HG03175 (cell line): ENCODE measurements around the gene TTC19.
"Not testable (repeated sequence)": the region's sequence is repeated elsewhere in the genome, so short reads cannot be mapped to it uniquely, and the experiment has no call there.

Experiments used
- ATAC-seq: cut with Tn5 transposase; IDR thresholded peaks from one replicate; pipeline ENCODE4 v1.9.1; 2021; ENCODE audit warnings: mild to moderate bottlenecking, moderate library complexity; ENCODE audit not compliant: unreplicated experiment

TTC19 gene

DNA sequence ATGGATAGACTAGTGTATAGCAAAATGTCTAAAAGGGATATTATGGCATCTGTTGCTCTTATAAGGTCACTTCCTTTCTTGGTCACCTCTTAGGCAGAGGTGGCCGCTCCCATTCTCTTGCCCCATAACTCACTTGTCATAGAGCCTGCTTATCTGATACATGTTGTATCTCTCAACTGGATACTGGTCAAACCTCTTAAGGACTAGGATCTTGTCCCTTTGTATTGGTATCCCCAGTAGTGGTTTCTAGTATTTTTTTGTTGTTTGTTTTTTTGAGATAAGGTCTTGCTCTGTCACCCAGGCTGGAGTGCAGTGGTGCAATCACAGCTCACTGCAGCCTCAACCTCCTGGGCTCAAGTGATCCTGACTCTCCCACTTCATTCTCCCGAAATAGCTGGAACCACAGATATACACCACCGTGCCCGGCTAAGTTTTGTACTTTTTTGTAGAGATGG lies 27.1 kb upstream of the TTC19 start:
- no peak for ATAC-seq

DNA sequence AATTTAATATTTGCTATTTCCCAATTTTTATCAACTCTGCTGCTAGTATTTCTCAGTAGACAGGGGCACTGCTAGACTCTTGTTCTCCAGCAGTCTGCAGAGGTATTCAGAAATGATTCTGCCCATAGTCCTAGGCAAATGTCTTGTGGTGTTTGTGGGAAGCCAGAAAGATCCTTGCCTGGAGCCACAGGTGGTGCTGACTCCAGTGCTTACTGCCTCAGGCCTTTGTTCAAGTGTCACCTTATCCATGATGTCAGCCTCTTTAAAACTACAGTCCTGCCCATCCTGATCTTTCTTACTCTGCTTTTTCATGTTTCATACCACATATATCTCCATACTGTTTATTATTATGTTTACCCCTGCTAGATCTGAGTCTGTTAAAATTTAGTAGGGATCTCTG lies 26.6 kb upstream of the TTC19 start:
- ATAC-seq = no peak

DNA sequence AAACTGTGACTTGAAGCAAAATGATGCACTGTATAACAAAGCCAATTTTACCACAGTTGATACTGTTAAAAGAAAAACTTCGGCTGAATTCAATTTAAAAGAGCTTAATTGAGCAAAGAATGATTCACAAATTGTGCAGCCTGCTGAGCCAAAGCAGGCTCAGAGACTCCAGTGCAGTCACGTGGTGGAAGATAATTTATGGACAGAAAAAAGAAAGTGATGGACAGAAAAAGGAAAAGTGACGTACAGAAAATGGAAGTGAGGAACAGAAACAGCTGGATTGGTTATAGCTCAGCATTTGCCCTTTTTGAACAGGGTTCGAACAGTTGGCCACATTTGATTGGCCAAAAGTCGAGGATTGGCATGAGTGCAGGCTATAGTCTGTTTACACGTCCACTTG lies 25.8 kb upstream of the TTC19 start:
- ATAC-seq = no peak

DNA sequence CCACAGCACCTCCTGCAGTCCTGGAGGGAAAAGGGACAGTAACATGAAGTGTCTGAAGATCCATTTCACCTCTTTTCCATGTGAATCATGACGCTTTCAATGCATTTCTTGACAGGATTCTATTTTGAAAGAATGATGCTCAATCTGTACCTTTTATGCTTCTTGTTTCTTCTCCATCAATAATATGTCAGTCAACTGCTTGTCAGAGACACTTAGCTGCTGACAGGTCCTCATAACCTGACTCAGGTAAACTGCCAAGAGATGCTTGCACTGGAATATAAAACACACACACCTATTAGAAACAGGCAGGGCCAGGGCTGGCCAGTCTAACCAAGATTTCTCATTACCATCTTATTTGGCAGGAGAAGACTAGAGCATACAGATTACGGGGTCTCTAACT lies 21.7 kb upstream of the TTC19 start:
- ATAC-seq = no peak

DNA sequence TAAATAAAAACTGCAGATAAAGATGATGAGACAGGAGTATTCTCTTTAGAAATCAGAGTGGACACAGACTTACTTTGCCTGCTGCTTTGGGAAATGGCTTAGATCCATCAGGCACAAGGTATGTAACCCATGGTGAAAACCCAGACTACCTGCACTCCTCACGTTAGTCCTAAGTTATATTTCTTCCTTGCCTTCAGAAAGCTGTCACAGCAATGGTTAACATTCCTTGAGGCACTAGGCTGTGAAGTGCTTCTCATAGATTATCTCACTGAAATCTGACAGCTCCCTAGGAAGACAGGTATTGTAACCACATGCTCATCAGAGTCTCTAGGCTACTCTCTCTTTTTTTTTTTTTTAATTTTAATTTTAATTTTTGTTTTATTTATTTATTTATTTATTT lies 21.0 kb upstream of the TTC19 start:
- no peak for ATAC-seq

DNA sequence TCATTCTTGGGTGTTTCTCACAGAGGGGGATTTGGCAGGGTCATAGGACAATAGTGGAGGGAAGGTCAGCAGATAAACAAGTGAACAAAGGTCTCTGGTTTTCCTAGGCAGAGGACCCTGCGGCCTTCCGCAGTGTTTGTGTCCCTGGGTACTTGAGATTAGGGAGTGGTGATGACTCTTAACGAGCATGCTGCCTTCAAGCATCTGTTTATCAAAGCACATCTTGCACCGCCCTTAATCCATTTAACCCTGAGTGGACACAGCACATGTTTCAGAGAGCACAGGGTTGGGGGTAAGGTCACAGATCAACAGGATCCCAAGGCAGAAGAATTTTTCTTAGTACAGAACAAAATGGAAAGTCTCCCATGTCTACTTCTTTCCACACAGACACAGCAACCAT lies 20.6 kb upstream of the TTC19 start:
- not testable (repeated sequence) for ATAC-seq

DNA sequence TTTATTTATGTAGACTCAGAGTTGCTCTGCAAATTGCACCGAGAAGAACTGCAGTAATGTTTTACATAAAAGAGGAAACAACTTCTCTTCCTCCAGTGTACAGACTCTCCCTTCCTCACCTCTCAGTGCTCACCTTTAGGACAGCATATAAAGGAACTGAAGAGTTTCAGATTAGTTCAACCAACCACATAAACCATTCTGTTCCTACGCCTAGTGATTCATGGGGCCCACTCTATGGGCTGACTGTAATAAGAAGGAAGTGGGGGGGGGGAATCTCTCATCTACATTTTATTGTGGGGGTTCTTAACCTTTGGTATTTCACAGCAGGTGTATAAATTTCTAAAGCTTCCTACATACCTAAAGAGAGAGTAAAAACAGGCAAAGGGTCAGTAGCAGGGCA lies 18.4 kb upstream of the TTC19 start:
- ATAC-seq = peak; percentile 93

DNA sequence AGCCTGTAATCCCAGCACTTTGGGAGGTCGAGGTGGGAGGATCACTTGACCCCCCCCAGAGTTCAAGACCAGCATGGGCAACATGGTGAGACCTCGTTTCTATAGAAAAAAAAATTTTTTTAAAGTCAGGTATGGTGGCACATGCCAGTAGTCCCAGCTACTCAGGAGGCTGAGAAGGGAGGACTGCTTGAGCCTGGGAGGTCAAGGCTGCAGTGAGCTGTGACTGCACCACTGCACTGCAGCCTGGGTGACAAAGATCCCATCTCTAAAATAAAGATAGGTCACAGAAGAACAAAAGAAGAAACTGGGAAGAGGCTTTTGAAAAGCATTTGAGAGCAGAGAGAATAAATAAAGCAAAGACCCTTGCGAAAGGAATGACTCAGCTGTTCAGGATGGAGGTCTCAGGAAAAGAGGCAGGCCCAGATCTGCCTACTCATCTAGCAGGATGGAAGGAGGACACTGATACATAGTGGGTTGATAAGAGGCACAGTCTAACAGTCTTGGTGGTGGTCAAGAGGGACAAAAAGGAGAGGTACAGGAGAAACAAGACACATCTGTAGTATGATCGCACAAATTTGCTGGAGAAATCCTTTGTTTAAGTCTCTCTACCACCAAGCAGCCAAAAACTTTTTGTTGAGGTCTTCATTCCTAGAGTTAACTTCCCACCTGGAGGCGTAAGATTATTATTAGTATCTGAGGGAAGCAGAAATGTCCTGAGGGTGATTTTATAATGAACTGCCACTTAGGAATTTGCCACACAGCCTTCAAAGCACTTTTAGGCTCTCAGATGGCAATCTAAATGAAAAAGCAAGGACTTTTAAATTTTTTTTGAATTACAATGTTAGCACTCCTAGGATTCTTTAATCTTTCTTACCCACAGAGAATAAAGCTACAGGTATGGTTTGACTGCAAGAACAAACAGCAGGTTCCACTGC lies 17.7 kb upstream of the TTC19 start:
- ATAC-seq = no peak

DNA sequence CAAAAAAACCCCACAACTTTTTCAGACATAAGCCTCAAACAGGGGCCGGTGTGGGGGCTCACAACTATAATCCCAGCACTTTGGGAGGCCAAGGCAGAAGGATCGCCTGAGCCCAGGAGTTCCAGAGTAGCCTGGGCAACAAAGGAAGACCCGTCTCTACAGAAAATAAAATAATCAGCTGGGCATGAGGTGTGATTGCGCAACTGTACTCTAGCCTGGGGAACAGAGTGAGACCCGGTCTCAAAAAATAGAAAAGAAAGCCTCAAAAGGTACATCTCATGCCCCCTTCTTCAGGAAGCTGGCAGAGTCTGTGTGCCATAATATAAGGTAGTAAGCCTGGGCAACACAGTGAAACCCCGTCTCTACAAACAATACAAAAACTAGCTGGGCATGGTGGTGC lies 3.3 kb upstream of the TTC19 start:
- ATAC-seq = no peak

DNA sequence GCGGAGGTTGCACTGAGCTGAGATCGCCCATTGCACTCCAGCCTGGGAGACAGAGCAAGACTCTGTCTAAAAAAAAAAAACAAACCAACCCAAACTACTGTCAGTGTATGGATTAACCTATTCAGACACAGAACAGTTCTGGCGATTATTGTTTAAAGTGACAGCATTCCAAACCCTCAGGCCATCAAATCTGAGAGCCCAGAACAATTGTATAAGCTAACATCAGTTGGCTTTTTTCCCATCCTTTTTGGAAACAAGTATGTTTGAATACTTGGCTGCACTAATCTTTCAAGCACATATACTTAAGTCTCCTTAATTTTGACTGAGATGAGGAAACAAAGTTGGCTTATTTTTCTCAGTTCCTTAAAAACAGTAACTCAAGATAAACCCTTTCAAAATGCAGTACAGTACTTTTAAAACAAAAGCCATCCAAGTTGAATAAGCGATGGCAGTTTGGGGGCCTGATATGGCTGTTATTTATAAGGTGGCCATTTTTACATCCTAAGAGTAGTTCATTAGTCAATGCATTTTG lies 1.5 kb upstream of the TTC19 start:
- ATAC-seq = no peak

DNA sequence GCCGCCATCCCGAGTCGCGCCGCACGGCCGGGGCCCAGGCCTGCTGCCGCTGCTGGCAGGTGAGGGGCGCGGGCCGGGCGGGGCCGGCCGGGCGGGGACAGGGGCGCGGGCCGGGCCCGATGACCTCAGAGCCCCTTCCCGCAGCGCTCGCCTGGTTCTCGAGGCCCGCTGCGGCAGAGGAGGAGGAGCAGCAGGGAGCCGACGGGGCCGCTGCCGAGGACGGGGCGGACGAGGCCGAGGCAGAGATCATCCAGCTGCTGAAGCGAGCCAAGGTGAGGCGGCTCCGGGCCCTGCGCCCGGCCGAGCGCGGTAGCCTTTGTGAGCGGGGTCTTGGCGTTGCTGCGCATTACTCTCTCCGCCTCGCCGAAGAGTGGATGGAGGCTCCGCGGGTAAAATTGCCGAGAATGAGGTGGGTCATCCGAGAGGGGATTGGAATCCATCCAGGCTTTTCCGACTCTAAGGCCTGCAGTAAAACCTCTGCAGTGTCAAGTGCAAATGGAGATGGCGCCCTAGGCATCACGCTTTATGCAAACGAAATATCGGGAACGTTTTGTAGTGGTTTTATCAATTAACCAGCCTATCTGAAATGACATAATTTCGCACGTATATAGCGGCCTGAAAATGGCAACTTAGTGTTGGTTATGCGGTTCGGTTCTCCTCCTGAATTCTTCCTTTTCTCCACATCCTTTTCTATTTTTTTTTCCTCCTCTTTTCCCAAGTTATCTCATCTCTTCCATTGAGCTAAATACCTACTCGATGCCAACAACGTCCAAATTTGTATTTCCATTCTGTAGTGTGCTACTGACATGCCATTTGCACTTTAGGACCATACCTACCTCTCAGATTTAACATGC lies 577 bp downstream of the TTC19 start:
- ATAC-seq = peak; percentile 32

DNA sequence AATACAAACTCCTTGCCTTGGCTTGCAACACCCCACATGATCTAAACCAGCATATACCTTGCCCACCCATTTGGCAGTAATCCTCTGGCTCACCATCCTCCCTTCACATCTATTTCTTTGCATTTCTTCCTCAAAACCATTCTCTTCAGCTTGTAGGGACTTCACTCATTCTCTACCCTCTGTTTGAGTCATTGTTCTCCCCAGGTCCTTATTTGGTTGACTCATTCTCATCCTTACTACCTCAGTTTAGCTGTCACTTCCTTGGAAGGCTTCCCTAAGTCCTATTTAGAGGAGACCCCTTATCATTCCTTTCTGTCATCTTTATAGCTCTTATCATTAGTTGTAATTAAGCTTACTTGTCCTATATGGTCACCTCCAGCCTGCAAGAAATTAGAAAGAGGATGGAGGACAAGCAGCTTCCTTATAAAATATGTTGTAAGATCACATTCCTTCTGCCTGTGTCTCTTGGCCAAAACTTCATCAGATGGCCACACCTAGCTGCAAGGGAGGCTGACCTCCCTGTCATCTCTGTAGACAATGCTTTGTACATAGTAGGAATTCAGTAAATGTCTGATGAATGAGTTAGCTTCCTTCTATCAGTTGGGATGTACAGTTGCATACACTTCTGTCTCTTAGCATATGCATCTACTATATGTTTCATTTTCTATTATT lies 1.7 kb downstream of the TTC19 start:
- no peak for ATAC-seq

DNA sequence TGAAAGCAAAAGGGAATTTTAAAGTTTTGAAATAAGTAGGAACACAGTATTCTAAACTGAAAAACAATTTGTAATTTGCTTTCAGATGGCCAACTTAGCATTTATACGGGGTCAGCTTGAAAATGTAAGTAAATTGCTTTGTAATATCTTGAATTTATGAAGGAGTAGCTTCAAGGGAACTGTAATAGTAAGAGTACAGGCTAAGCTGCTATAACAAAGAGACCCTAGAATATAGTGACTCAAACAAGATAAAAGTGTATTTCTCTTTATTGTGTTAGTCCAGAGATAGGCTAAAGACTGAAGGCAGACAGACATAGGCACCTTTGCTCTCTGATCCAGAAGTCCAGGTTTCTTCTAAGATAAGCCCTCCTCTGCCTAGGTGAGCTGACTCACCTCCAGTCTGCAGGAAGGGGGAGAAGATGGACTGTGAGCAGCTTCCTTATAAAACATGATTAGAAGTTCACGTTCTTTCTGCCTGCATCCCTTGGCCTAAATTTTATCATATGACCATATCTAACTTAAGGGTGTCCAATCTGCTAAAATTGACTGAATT lies 3.2 kb downstream of the TTC19 start:
- ATAC-seq = no peak

DNA sequence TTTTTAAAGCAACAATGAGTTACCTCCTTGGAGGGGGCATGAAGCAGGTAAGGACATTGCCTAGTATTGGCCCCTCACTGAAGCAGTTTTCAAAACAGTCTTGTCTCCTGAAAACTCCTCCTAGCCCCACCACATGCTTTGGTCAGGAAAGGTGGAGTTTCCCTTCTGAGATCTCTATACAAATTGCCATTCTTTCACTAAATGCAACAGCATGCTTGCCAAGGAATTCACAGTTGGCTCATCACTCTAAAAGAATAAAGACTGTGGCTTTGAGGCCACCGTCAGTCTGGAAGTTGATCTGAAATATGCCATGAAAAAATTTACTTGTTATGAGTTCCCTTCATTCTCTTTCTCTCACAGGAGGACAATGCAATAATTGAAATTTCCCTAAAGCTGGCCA lies 4.2 kb downstream of the TTC19 start:
- no peak for ATAC-seq

DNA sequence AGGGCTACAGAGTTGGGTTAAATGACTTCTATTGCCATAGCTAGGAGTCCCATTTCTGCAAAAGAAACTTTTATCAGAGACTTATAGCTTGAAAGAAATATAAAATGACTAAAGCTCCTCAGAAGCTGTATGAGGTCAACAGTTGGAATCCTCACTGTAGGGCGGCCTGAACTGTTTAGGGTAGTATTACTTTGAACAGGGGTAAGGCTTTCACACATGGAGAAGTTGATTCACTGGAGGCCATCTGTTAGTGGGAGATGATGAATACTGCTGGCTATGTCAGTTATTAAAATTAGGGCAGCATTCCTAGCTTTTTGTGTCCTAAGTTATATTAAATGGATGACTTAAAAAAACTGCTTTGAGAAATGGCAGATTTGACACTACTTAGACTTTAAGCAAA lies 6.0 kb downstream of the TTC19 start:
- no peak for ATAC-seq

DNA sequence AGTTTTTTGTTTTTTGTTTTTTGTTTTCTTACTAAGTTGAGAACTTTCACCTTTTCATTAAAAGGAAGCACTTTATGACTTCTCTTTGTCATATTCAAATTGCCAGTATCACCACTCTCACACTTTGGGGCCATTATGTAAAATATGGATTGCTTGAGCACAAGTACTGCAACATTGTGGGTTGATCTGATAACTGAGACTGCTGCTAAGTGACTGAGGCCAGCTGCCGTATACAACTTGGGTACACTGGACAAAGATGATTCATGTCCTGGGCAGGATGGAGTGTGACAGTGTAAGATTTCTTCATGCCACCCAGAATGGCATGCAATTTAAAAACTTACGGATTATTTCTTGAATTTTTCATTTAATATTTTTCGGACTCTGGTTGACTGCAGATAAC lies 7.8 kb downstream of the TTC19 start:
- no peak for ATAC-seq

DNA sequence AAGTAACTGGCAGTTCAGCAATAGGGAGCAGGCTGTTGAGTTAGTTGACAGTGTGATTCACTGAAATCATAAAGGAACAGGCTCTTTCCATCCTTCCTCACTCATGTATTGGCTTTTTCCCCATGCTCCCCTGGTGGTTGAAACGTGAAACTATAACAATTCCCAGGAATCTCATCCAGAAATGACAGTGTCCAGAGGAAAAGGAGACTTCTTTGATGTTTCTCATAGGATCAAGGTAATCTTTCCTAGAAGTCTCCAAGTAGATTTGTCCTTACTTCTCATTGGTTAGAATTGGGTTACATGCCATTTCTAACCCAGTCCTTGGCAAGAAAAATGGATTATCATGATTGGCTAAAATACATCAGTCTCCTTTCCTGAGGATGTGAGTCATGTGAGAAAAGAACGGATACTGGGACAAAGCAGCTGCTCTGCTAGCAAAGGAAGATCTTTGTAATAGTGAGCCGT lies 14.4 kb downstream of the TTC19 start:
- ATAC-seq = no peak

DNA sequence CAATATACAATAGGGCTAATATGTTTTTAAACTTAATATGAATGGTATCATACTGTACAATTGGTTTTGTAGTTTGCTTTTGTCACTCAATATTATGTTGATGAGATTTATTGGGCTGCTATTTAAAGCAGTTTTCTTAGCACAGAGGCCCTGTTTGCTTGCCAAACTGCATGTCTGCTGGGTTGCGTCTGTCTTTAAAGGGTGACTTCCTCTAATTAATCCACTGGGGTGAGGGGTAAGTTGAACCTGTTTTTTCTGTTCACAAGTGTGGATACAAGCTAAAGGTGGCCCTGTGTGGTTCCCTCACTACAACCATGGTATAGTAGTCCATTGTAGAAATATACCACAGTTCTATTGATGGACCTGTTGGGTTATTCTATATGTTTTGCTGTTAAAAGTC lies 19.7 kb downstream of the TTC19 start:
- ATAC-seq = no peak

DNA sequence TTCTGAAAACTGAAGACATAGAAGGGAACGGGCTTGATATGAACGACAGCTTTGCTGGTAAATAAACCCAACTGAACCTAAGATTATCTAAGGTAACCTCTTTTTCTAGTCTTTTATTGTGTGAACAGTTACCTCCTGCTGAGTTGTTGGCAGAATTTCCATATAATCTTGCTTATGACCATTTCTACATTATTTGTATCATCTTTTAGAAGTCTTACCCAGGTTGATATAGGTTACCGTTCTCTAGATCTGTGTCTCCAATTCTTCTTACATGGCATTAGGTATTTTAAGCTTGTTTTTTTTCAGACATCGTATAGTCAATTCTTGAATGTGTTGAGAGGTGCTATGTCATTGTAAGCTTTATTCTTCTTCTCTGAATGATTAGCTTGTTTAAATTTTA lies 24.3 kb downstream of the TTC19 start:
- no peak for ATAC-seq

DNA sequence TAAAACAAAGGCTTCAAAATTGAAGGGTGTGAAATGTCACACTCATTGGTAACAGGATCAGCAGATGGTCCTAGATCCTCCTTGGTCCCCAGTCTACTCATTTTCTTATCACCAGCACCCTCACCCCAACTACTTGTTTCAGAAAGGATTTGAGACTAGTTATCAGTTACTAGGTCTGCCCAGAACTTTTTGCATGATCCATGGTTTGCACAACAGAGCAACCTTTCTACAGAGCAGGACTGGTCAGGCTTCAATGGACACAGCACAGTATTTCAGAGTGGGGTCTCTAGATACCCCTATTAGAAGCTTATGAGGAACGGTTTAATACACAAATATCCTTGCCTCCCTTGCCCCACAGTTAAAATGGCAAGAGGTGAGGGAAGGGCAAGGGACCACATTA lies 25.6 kb downstream of the TTC19 start:
- no peak for ATAC-seq

DNA sequence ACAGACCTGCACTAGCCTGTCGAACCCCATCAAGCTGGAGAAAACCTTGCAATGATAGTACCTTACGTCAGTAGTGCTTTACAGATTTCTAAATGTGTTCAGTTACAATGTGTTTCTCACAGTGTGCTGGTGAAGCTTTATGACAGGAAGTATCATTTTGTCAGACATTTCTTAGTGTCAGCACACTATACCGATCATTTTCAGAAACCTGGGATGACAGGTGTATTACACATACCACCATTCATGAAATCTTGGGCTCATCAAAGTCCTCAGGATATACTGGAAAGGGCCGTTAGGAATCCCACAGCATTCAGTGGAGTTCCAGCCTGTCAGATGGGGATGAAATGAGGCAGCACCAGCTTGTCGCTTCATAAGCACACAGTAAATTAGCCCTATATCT lies 27.3 kb downstream of the TTC19 start:
- ATAC-seq = no peak
